ENCODE measurements around the gene TBX3. TPM values are rescaled to one million over a fixed set of nuclear protein-coding genes. Genes with fewer than 3 reads are reported as not detected.
A peak's percentile ranks its signal among the peaks of the same experiment; 100 is the strongest.
"Not testable (repeated sequence)": the region's sequence is repeated elsewhere in the genome, so short reads cannot be mapped to it uniquely, and the experiment has no call there.

Gene TBX3
- total and polyA plus RNA-seq, 12 donors = 4.0 to 32.4 (median 11.4) TPM

DNA sequence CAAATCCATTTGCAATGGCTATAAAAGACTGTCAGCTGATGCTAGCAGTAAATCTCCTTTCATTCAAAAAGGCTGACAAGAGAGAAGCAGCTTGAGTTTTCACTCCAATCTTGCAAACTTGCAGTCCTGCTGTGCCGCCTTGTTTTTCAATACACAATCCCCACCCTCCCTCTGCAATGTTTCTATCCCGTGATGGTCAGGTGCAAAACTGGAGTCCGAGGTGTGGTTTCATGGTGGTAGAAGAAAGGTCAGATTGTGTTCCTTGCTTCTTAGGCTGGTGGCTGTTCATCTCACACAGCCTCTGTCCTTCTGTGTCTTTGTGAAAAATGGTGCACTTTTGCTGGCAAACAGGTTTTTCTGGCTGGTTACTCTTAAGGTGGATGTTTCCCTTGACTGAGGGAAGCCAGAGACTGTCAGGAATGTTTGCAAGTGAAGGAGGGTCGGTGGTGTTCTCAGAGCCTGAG, 27.7 kb upstream of the TBX3 start:
- H3K27me3 ChIP-seq = peaks cover 0 to 75% (median 55%) of the 10 kb centered on the region in 7 donors

DNA sequence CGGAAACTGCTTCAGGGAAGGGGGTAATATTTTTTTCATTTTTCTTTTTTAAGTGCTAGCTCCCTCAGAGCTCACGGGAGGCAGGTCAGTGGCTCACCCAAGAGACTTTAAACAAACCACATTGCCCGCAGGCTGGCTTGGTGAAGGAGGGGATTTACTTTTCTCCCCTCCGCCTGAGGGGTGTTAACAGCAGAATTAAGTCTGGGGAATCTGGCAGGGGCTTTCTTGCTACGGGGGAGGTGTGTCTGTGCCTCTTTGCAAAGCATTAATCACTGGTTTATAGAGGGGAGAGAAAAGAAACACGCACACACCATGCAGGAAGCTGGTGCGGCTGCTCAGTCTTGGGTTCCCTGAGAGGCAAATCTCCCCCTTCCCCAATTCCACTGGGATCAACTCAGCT, 26.2 kb upstream of the TBX3 start:
- Histone ChIP-seq H3K9me3 (peaks cover 0 to 9% (median 0%) of the 10 kb centered on the region in 11 donors), H3K27ac (no peak overlapping the region), H3K27me3 (peaks cover 0 to 79% (median 57%) of the 10 kb centered on the region in 7 donors), H3K4me1 (no peaks in the 10 kb centered on the region), H3K4me3 (no peak overlapping the region), H3K36me3 (no peaks in the 10 kb centered on the region)
- DNase-seq = no peak
- TF ChIP-seq, protein P1, sequence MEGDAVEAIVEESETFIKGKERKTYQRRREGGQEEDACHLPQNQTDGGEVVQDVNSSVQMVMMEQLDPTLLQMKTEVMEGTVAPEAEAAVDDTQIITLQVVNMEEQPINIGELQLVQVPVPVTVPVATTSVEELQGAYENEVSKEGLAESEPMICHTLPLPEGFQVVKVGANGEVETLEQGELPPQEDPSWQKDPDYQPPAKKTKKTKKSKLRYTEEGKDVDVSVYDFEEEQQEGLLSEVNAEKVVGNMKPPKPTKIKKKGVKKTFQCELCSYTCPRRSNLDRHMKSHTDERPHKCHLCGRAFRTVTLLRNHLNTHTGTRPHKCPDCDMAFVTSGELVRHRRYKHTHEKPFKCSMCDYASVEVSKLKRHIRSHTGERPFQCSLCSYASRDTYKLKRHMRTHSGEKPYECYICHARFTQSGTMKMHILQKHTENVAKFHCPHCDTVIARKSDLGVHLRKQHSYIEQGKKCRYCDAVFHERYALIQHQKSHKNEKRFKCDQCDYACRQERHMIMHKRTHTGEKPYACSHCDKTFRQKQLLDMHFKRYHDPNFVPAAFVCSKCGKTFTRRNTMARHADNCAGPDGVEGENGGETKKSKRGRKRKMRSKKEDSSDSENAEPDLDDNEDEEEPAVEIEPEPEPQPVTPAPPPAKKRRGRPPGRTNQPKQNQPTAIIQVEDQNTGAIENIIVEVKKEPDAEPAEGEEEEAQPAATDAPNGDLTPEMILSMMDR (IDR thresholded peaks at IDR 0.05) = no peak
- WGBS, 2 donors = 40 to 48% methylated on average over 7 of the region's 7 CpGs
- intact Hi-C loops (cut with DNase I) = no loop called here
- ATAC-seq = no peak

More for the DNA sequence above, 27.7 kb upstream of the TBX3 start:
- intact Hi-C loops (cut with DNase I) = no loop called here
- Histone ChIP-seq H3K4me1 (no peaks in the 10 kb centered on the region), H3K4me3 (no peak overlapping the region), H3K27ac (no peak overlapping the region), H3K36me3 (no peaks in the 10 kb centered on the region), H3K9me3 (peaks cover 0 to 9% (median 0%) of the 10 kb centered on the region in 11 donors)
- ATAC-seq = no peak
- 40 to 51% methylated on average over 4 of the region's 4 CpGs for WGBS, 2 donors
- TF ChIP-seq, protein P1 (IDR thresholded peaks at IDR 0.05) = no peak
- DNase-seq = no peak

DNA sequence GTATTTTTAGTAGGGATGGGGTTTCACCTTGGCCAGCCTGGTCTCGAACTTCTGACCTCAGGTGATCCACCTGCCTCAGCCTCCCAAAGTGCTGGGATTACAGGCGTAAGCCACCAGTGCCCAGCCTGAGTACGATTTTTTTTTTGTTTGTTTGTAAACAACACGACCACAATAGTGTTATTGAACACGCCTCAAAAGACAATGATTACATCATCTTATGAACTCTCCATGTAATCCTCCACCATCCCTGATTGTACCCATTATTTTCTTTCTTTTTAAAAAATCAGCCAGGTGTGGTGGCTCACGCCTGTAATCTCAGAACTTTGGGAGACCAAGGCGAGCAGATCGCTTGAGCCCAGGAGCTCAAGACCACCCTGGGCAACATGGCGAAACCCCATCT, 25.1 kb upstream of the TBX3 start:
- Histone ChIP-seq H3K4me1 (peaks cover 0 to 2% (median 0%) of the 10 kb centered on the region in 9 donors), H3K36me3 (no peaks in the 10 kb centered on the region), H3K27me3 (peaks cover 0 to 84% (median 52%) of the 10 kb centered on the region in 7 donors), H3K27ac (no peak overlapping the region), H3K9me3 (peaks cover 0 to 9% (median 0%) of the 10 kb centered on the region in 11 donors), H3K4me3 (no peak overlapping the region)
- intact Hi-C loops (cut with DNase I) = no loop called here
- ATAC-seq (no peak), DNase-seq (no peak)
- WGBS, 2 donors = 86 to 90% methylated on average over 9 of the region's 9 CpGs
- TF ChIP-seq, protein P1 (IDR thresholded peaks at IDR 0.05) = no peak

DNA sequence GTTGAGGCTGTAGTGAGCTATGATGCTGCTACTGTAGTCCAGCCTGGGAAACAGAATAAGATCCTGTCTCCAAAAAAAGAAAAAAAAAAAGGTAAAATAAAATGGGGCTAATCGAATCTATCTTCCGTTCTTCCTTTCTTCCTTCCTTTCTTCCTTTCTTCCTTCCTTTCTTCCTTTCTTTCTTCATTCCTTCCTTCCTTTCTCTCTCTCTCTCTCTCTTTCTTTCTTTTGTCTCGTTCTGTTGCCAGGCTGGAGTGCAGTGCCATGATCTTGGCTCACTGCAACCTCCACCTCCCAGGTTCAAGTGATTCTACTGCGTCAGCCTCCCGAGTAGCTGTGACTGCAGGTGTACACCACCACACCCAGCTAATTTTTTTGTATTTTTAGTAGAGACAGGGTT, 24.6 kb upstream of the TBX3 start:
- ATAC-seq; DNase-seq; H3K36me3 ChIP-seq; H3K4me3 ChIP-seq; H3K9me3 ChIP-seq; intact Hi-C loops (cut with DNase I); H3K4me1 ChIP-seq; H3K27ac ChIP-seq: not testable (repeated sequence)
- H3K27me3 ChIP-seq = peaks cover 0 to 83% (median 47%) of the 10 kb centered on the region in 7 donors
- WGBS, 2 donors = 84 to 88% methylated on average over 5 of the region's 5 CpGs

DNA sequence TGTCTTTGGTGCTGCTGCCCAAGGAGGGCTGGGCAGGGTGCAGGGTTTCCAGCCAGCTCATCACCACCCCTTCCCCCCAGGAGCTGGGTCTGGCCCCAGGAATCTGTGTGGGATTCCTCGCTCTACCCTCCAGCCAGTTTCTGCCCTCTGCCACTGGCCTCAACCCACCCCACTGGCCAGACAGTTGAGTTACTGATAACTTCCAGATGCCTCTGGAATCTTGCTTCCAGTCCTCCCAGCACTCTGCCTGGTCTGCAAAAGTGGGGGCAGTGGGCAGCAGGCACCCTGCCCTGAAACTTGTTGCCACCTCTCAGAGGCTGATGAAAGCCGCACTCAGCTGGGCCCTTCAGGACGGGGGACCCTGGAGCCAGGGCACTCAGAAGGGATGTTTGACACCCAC, 20.1 kb upstream of the TBX3 start:
- Histone ChIP-seq H3K36me3 (no peaks in the 10 kb centered on the region), H3K27me3 (peaks cover 18 to 86% (median 64%) of the 10 kb centered on the region in 7 donors), H3K4me1 (peaks cover 0 to 7% (median 4%) of the 10 kb centered on the region in 9 donors), H3K9me3 (no peaks in the 10 kb centered on the region), H3K4me3 (no peak overlapping the region), H3K27ac (no peak overlapping the region)
- peak; percentile 79 to 98 (median 88) for ATAC-seq
- intact Hi-C loops (cut with DNase I) = no loop called here
- 30 to 54% methylated on average over 3 of the region's 3 CpGs for WGBS, 2 donors
- TF ChIP-seq, protein P1 (IDR thresholded peaks at IDR 0.05) = no peak
- peak; percentile 51 to 66 for DNase-seq
